Measurements from ENCODE around the gene MAP3K3.

The MAP3K3 gene

GRCh38 chr17:63741408-63742173 lies 119.4 kb downstream of the MAP3K3 start, which contains the start of gene STRADA (continued):
- TF ChIP-seq ZNF354C (tag by site-specific recombination; IDR thresholded peaks at IDR 0.05; ENCODE audit: borderline replicate concordance, low read depth) (no peak), ELK4 (IDR thresholded peaks at IDR 0.05; ENCODE audit: borderline replicate concordance, low read depth, low read length) (no peak), ZNF211 (tag by site-specific recombination; IDR thresholded peaks at IDR 0.05; ENCODE audit: low read depth) (no peak), SCRT1 (tag by site-specific recombination; IDR thresholded peaks at IDR 0.05; ENCODE audit: borderline replicate concordance) (peak; percentile 91), ZNF174 (tag by site-specific recombination; IDR thresholded peaks at IDR 0.05) (no peak), KLF16 (tag by site-specific recombination; IDR thresholded peaks at IDR 0.05) (peak; percentile 91), ZNF785 (tag by site-specific recombination; IDR thresholded peaks at IDR 0.05) (no peak), ZNF133 (tag by site-specific recombination; IDR thresholded peaks at IDR 0.05) (no peak; the same call in 1 of the 2 replicates), ZNF18 (tag by site-specific recombination; IDR thresholded peaks at IDR 0.05) (no peak), ZNF704 (tag by site-specific recombination; IDR thresholded peaks at IDR 0.05) (no peak), ZNF76 (tag by site-specific recombination; IDR thresholded peaks at IDR 0.05; ENCODE audit: borderline replicate concordance, low read depth) (no peak; the same call in 1 of the 2 replicates), ZNF645 (tag by site-specific recombination; IDR thresholded peaks at IDR 0.05) (no peak), ZNF555 (tag by site-specific recombination; conservative IDR thresholded peaks at IDR 0.05) (no peak), IKZF3 (tag by site-specific recombination; IDR thresholded peaks at IDR 0.05) (0 out of 2 replicates have a peak, but pooled peaks have one; percentile 7), ZNF2 (tag by site-specific recombination; IDR thresholded peaks at IDR 0.05) (peak; percentile 74), ZNF558 (tag by site-specific recombination; IDR thresholded peaks at IDR 0.05) (no peak), ZXDB (tag by site-specific recombination; IDR thresholded peaks at IDR 0.05) (peak; percentile 90), ZNF169 (tag by site-specific recombination; IDR thresholded peaks at IDR 0.05) (no peak), ZNF580 (tag by site-specific recombination; IDR thresholded peaks at IDR 0.05) (peak; percentile 80), WT1 (tag by site-specific recombination; IDR thresholded peaks at IDR 0.05) (peak; percentile 62; the same call in 1 of the 2 replicates)
- TF ChIP-seq, protein P1, sequence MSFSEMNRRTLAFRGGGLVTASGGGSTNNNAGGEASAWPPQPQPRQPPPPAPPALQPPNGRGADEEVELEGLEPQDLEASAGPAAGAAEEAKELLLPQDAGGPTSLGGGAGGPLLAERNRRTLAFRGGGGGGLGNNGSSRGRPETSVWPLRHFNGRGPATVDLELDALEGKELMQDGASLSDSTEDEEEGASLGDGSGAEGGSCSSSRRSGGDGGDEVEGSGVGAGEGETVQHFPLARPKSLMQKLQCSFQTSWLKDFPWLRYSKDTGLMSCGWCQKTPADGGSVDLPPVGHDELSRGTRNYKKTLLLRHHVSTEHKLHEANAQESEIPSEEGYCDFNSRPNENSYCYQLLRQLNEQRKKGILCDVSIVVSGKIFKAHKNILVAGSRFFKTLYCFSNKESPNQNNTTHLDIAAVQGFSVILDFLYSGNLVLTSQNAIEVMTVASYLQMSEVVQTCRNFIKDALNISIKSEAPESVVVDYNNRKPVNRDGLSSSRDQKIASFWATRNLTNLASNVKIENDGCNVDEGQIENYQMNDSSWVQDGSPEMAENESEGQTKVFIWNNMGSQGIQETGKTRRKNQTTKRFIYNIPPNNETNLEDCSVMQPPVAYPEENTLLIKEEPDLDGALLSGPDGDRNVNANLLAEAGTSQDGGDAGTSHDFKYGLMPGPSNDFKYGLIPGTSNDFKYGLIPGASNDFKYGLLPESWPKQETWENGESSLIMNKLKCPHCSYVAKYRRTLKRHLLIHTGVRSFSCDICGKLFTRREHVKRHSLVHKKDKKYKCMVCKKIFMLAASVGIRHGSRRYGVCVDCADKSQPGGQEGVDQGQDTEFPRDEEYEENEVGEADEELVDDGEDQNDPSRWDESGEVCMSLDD (tag by site-specific recombination; IDR thresholded peaks at IDR 0.05): peak; percentile 71
- TF ChIP-seq, protein P2, sequence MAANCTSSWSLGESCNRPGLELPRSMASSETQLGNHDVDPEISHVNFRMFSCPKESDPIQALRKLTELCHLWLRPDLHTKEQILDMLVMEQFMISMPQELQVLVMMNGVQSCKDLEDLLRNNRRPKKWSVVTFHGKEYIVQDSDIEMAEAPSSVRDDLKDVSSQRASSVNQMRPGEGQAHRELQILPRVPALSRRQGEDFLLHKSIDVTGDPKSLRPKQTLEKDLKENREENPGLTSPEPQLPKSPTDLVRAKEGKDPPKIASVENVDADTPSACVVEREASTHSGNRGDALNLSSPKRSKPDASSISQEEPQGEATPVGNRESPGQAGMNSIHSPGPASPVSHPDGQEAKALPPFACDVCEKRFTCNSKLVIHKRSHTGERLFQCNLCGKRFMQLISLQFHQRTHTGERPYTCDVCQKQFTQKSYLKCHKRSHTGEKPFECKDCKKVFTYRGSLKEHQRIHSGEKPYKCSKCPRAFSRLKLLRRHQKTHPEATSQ (tag by site-specific recombination; IDR thresholded peaks at IDR 0.05): peak; percentile 71; the same call in 1 of the 2 replicates
- TF ChIP-seq, protein P3, sequence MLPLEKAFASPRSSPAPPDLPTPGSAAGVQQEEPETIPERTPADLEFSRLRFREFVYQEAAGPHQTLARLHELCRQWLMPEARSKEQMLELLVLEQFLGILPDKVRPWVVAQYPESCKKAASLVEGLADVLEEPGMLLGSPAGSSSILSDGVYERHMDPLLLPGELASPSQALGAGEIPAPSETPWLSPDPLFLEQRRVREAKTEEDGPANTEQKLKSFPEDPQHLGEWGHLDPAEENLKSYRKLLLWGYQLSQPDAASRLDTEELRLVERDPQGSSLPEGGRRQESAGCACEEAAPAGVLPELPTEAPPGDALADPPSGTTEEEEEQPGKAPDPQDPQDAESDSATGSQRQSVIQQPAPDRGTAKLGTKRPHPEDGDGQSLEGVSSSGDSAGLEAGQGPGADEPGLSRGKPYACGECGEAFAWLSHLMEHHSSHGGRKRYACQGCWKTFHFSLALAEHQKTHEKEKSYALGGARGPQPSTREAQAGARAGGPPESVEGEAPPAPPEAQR (tag by site-specific recombination; IDR thresholded peaks at IDR 0.05): no peak
- TF ChIP-seq, protein P4, sequence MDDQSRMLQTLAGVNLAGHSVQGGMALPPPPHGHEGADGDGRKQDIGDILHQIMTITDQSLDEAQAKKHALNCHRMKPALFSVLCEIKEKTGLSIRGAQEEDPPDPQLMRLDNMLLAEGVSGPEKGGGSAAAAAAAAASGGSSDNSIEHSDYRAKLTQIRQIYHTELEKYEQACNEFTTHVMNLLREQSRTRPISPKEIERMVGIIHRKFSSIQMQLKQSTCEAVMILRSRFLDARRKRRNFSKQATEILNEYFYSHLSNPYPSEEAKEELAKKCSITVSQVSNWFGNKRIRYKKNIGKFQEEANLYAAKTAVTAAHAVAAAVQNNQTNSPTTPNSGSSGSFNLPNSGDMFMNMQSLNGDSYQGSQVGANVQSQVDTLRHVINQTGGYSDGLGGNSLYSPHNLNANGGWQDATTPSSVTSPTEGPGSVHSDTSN (CRISPR knock-in tag; IDR thresholded peaks at IDR 0.05): peak; percentile 69; the same call in 1 of the 2 replicates
- TF ChIP-seq, protein P5, sequence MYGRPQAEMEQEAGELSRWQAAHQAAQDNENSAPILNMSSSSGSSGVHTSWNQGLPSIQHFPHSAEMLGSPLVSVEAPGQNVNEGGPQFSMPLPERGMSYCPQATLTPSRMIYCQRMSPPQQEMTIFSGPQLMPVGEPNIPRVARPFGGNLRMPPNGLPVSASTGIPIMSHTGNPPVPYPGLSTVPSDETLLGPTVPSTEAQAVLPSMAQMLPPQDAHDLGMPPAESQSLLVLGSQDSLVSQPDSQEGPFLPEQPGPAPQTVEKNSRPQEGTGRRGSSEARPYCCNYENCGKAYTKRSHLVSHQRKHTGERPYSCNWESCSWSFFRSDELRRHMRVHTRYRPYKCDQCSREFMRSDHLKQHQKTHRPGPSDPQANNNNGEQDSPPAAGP (tag by site-specific recombination; IDR thresholded peaks at IDR 0.05): peak; percentile 80

All from HEK293 (cell line).